Common myeloid progenitor, CD34-positive (primary cell): Measurements from ENCODE around the gene SLC2A13.

Source experiments
- CTCF ChIA-PET: fragments of 350-600 bp; sonication (Branson Sonifier 250); formaldehyde crosslinking; loops from one replicate; lab custom pipeline; 2021; ENCODE audit warnings: antibody characterized with exemption; lab: Charles Lee
- POLR2A ChIA-PET: fragments of 350-600 bp; sonication (Branson Sonifier 250); formaldehyde crosslinking; loops from one replicate; lab custom pipeline; 2021; ENCODE audit warnings: antibody characterized with exemption; lab: Charles Lee
- DNase-seq, 3 donors: peaks; one replicate each; pipeline versions ENCODE4 v3.0.0 to v3.0.0-alpha.2; 2013
- H3K27ac ChIP-seq, 2 experiments: 1 replicate in 1 of 2; 2 replicates in 1 of 2; pipeline ENCODE4 v1.7.0; 2013; ENCODE audit warnings: inconsistent platforms in 2 of 2, low read length in 2 of 2, mild to moderate bottlenecking in 2 of 2, low read depth in 1 of 2, moderate library complexity in 1 of 2; ENCODE audit not compliant: severe bottlenecking in 2 of 2, insufficient read depth in 1 of 2, poor library complexity in 1 of 2
- H3K27me3 ChIP-seq, 5 experiments: replicated peaks in 2 of 5; 1 replicate in 3 of 5; 2 replicates in 2 of 5; pipeline versions ENCODE4 v1.6.1 to v1.7.0; 2013; ENCODE audit warnings: low read length in 4 of 5, mild to moderate bottlenecking in 2 of 5, moderate library complexity in 2 of 5, inconsistent platforms in 1 of 5; ENCODE audit not compliant: insufficient read depth in 5 of 5, control insufficient read depth in 4 of 5
- H3K36me3 ChIP-seq, 4 experiments: 1 replicate in 2 of 4; 2 replicates in 2 of 4; pipeline versions ENCODE4 v1.6.1 to v1.7.0; 2013; ENCODE audit warnings: low read length in 3 of 4, control low read depth in 1 of 4, mild to moderate bottlenecking in 1 of 4; ENCODE audit not compliant: control insufficient read depth in 4 of 4, insufficient read depth in 4 of 4
- H3K4me1 ChIP-seq, 4 experiments: 1 replicate in 3 of 4; 2 replicates in 1 of 4; pipeline versions ENCODE4 v1.6.1 to v1.7.1; 2013; ENCODE audit warnings: low read length in 3 of 4, mild to moderate bottlenecking in 3 of 4, control low read depth in 1 of 4, inconsistent platforms in 1 of 4, moderate library complexity in 1 of 4; ENCODE audit not compliant: control insufficient read depth in 4 of 4, insufficient read depth in 4 of 4; ENCODE audit errors: control extremely low read depth in 1 of 4
- H3K4me3 ChIP-seq, 7 experiments: 1 replicate in 4 of 7; 2 replicates in 3 of 7; pipeline versions ENCODE4 v1.5.1 to v1.7.0; 2013; ENCODE audit warnings: mild to moderate bottlenecking in 7 of 7, low read length in 6 of 7, moderate library complexity in 6 of 7, inconsistent platforms in 2 of 7, low read depth in 2 of 7, control low read depth in 1 of 7; ENCODE audit not compliant: insufficient read depth in 4 of 7, control insufficient read depth in 1 of 7; ENCODE audit errors: extremely low read depth in 1 of 7
- H3K9me3 ChIP-seq, 5 experiments: 1 replicate in 4 of 5; 2 replicates in 1 of 5; pipeline versions ENCODE4 v1.6.1 to v1.7.1; 2013; ENCODE audit warnings: low read length in 4 of 5, mild to moderate bottlenecking in 2 of 5, inconsistent platforms in 1 of 5, low read depth in 1 of 5, moderate library complexity in 1 of 5; ENCODE audit not compliant: control insufficient read depth in 4 of 5, insufficient read depth in 2 of 5; ENCODE audit errors: control extremely low read depth in 1 of 5
- WGBS: methylation state at CpG from one replicate; pipeline ENCODE4 v1.1.5; 2013; ENCODE audit not compliant: insufficient coverage; 5-methylcytosine and 5-hydroxymethylcytosine counted together

SLC2A13 gene

DNA sequence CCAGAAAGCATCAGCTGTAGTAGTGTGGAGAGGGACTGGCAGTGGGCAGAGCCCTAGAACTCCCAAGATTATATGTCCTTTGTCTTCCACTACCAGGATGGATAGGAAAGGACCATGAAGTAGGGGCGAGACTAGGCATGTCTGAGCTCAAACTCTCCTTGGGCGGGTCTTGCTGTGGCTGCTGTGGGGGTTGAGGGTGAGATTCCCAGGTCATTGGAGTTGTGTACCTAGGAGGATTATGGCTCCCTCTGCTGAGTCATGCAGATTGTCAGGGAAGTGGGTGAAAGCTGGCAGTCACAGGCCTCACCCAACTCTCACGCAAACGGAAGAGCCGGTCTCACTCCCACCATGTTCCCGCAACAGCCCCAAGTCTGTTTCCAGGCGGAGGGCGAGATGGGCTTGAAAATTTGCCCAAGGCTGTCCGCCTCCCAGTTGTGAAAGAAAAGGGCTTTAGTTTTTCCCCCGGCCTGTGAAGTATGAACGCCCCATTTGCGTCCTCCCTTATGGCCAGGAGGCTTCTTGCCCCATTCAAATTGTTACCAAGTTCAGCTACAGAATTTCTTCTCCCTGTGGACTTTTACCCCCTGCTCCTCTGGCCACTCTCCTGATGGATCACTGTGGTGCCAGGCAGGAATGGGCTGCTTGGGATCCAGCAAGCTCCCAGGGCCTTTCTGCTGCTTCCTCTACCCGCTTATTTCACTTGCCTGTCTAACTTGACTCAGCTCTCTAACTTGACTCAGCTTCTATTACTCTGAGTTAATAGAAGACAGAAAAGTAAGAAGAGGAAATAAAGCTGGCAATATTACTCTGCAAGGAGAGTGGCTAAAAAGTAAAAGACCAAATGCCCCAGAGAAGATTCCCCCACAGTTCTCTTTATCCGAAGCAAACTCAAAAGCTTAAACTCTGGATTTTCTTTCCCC is 159.3 kb downstream of the SLC2A13 start:
- over 99% methylated on average over 11 of the region's 14 CpGs for WGBS
- no peaks in the 10 kb centered on the region for H3K4me1 ChIP-seq
- no peak for DNase-seq
- ChIA-PET POLR2A (no interaction called here), CTCF (no interaction called here)
- no peaks in the 10 kb centered on the region for H3K27me3 ChIP-seq
- H3K9me3 ChIP-seq, result peaks cover 0 to 8% (median 0%) of the 10 kb centered on the region in 5 experiments
- H3K36me3 ChIP-seq, result no peaks in the 10 kb centered on the region
- H3K27ac ChIP-seq, result no peak overlapping the region
- no peak overlapping the region for H3K4me3 ChIP-seq

DNA sequence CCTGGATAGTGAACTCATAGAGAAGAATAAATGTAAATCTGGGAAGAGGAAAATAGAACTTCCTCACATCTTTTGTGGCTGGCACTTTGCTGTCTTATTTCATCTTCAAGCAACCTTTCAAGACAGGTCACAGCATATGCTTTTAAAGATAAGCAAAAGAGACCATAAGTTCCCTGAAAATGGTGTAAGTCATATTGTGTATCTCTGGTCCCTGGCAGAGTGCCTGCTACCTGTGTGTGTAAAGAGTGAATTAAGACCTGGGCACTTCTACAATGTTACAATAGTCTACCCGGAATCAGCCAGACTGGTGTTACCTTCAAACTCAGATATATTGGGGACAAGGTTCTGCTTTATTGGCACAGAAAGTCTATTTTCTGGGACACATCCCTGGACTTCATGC is 168.8 kb downstream of the SLC2A13 start:
- no peak overlapping the region for H3K27ac ChIP-seq
- no peak for DNase-seq
- no peak overlapping the region for H3K4me3 ChIP-seq
- no peaks in the 10 kb centered on the region for H3K9me3 ChIP-seq
- POLR2A ChIA-PET, result no interaction called here
- H3K4me1 ChIP-seq, result no peaks in the 10 kb centered on the region
- WGBS, result 80% methylated on average over 1 of the region's 1 CpG
- H3K27me3 ChIP-seq, result no peaks in the 10 kb centered on the region
- no peaks in the 10 kb centered on the region for H3K36me3 ChIP-seq
- CTCF ChIA-PET, result no interaction called here

DNA sequence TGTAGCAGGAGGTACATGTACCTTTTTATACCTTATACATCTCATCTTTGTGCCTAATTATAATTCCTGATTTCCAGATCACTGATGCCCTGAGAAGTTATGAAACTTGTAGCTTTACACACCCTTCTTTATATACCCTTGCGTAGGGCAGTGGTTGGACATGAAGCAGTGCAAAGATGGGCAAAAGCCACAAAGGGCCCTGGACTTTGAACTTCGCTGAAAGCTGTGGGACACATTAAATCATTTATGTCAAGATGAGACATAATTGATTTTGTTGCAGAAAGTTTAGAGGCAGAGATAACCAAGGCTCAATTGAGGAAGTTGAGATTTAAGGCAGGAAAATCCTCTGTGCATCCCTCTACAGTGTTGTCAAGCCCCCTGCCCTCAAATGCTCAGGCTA is 170.0 kb downstream of the SLC2A13 start:
- 60% methylated on average over 1 of the region's 2 CpGs for WGBS
- Histone ChIP-seq H3K27ac (no peak overlapping the region), H3K9me3 (no peaks in the 10 kb centered on the region), H3K27me3 (no peaks in the 10 kb centered on the region), H3K36me3 (no peaks in the 10 kb centered on the region), H3K4me3 (no peak overlapping the region), H3K4me1 (no peaks in the 10 kb centered on the region)
- ChIA-PET CTCF (no interaction called here), POLR2A (no interaction called here)
- no peak for DNase-seq

DNA sequence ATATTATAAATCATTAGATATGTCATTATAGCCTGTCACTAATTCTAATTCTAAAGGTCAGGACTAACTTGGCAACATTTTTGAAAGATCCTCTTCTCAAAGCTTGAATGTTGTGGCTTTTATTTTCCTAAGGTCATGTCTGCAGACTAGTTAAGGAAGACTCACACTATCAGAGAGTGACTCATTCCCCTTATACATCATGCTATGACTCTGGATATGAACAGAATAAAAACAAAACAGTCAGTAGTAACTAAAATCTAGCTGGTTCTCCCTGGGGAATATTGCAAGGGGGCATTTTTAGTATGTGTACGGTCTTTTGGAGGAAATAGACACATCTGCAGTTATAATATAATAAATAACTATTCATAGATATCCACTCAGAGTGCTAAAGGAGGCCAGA is 170.6 kb downstream of the SLC2A13 start:
- no CpG with 5 or more reads among the region's 1 CpG for WGBS
- POLR2A ChIA-PET, result no interaction called here

DNA sequence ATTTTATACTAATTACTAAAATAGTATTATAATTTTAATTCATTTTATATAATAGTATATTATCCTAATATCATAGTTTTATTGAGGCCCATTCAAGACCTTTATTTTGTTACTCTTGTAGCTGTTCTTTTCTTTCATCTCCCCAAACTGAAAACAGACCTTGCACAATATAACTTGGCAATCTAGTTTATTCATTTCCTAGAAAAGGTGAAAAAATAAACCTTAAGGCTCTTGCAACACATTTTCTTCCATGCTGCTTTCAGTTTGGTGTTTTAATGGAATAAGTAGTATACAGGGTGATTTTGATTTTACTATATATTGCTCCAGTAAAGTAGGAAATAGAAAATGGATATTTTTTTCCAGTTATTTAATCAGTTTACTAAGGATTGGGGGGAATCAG is 174.0 kb downstream of the SLC2A13 start:
- H3K27me3 ChIP-seq, result no peaks in the 10 kb centered on the region
- POLR2A ChIA-PET, result no interaction called here
- DNase-seq, result no peak

More for the DNA sequence above, 170.6 kb downstream of the SLC2A13 start:
- DNase-seq, result no peak
- Histone ChIP-seq H3K4me3 (no peak overlapping the region), H3K9me3 (no peaks in the 10 kb centered on the region), H3K27me3 (no peaks in the 10 kb centered on the region), H3K27ac (no peak overlapping the region), H3K4me1 (no peaks in the 10 kb centered on the region), H3K36me3 (no peaks in the 10 kb centered on the region)
- CTCF ChIA-PET, result no interaction called here

DNA sequence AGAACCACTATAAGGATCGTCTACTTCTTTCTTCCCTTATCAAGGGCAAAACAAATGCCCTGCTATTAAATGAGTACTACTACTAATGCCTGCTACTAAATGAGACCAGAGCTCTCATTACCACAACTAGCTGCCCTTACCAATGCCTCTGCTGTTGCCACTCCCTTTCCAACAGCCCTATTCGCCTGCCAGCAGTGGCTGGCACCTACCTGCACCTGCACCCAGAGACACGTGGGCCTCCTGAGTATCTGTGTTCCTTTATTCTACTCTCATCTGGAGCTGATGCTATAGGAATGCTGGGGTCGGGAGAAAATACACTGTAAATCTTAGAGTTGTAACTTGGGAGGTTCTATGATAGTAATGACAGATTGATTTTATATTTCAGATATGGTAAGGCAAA is 174.7 kb downstream of the SLC2A13 start:
- ChIA-PET CTCF (no interaction called here), POLR2A (no interaction called here)
- Histone ChIP-seq H3K27me3 (no peaks in the 10 kb centered on the region), H3K4me3 (no peak overlapping the region), H3K4me1 (no peaks in the 10 kb centered on the region), H3K36me3 (no peaks in the 10 kb centered on the region), H3K9me3 (no peaks in the 10 kb centered on the region), H3K27ac (no peak overlapping the region)
- DNase-seq, result no peak
- WGBS, result 92% methylated on average over 1 of the region's 4 CpGs

More for the DNA sequence above, 174.0 kb downstream of the SLC2A13 start:
- no peak overlapping the region for H3K4me3 ChIP-seq
- H3K4me1 ChIP-seq, result no peaks in the 10 kb centered on the region
- no peaks in the 10 kb centered on the region for H3K36me3 ChIP-seq
- no peak overlapping the region for H3K27ac ChIP-seq
- CTCF ChIA-PET, result no interaction called here
- no peaks in the 10 kb centered on the region for H3K9me3 ChIP-seq

DNA sequence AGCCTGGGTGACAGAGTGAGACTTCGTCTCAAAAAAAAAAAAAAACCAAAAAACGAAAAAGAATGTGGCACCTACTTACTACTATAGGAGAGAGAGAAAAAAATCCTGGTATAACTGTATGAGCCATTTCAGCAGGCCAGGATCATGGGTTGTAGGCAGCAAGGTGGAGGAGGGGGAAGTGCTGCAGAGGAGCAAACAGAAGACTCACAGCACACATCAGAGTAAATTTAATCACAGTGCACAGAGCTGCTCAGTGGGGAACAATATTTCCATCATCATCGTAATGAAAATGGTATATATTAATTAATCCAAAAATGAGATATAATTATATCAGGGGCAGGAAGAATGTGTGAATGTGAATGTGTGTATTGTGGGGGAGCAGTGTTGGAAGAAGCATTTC is 175.8 kb downstream of the SLC2A13 start:
- no peak for DNase-seq
- whole genome bisulfite sequencing, result no CpG with 5 or more reads among the region's 3 CpGs
- H3K9me3 ChIP-seq, result no peaks in the 10 kb centered on the region
- CTCF ChIA-PET, result no interaction called here
- POLR2A ChIA-PET, result no interaction called here
- no peaks in the 10 kb centered on the region for H3K4me1 ChIP-seq
- H3K4me3 ChIP-seq, result no peak overlapping the region
- H3K36me3 ChIP-seq, result no peaks in the 10 kb centered on the region
- H3K27me3 ChIP-seq, result no peaks in the 10 kb centered on the region
- H3K27ac ChIP-seq, result no peak overlapping the region
